HG02885 (cell line): Measurements from ENCODE around the gene SBF1.
"Not testable (repeated sequence)": the region's sequence is repeated elsewhere in the genome, so short reads cannot be mapped to it uniquely, and the experiment has no call there.

Source experiments
- ATAC-seq: cut with Tn5 transposase; IDR thresholded peaks from one replicate; pipeline ENCODE4 v1.9.1; 2021; ENCODE audit warnings: mild to moderate bottlenecking; ENCODE audit not compliant: unreplicated experiment, poor library complexity

The SBF1 gene

DNA sequence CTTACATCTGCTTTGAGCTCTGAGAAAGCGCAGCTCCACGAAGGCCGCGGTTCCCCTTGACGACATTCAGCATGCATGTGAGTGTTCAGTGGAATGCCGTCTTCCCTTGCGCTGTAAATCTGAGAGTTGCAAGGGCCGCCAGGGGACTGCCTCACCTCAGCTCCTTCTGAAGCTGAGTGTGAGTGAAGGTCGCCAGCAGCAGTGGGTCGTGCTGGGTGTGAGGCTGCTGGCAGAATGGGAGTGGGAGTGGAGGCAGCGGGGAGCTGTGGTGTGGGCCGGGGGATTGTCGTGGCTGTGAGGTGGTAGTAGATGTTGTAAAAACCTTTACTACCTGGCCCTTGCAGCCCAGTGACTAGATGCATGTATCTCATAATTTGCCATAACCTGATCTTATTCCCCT is 66.5 kb downstream of the SBF1 start:
- no peak for ATAC-seq

- no peak for ATAC-seq
Observed at GRCh38 chr22:50406416-50407170, 68.2 kb downstream of the SBF1 start.

- no peak for ATAC-seq
Observed at GRCh38 chr22:50403701-50404101, 71.1 kb downstream of the SBF1 start.

DNA sequence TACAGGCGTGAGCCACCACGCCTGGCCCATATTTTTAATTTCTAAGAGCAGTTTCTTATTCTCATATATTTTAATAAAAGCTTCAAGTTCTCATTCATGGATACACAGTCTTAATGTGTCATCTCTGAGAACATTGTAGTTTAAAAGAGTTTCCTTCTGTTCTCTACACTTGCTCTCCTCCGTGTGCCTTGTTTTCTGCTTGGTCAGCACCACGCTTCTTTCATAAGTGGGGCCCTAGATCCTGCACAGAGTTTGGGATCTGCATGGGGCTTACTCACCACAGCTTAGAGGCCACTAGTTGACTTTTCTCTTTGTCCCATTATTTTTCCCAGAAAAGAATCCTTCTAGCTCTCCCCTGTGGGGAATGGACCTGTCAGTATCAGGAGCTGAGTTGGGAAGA is 72.9 kb downstream of the SBF1 start:
- no peak for ATAC-seq

- no peak for ATAC-seq
Observed at GRCh38 chr22:50400931-50401330, 73.9 kb downstream of the SBF1 start.

DNA sequence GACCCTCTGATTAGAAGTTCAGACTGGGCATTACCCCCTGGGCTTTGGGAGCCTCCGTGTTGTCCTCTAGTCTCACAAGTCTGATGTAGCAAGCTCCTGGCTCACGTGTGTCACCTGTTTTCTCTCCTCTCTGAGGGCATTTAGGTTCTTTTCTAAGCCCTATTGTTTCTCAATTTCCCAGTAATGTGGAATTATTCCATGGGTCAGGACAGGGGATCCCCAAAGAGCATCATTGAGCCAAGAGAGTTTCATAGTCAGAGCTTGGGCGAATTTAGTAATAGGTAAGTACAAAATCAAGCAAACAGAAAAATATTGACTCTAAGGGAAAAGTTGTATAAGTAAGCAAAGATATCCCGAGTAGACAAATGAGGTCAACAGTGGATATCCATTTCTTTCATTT is 74.4 kb downstream of the SBF1 start:
- ATAC-seq = no peak

GRCh38 chr22:50399751-50400331 is 75.0 kb downstream of the SBF1 start:
- no peak for ATAC-seq

GRCh38 chr22:50398831-50399648 is 75.8 kb downstream of the SBF1 start:
- no peak for ATAC-seq

- not testable (repeated sequence) for ATAC-seq
Observed at GRCh38 chr22:50397371-50398060, 77.3 kb downstream of the SBF1 start.

- no peak for ATAC-seq
Observed at GRCh38 chr22:50396751-50397370, 78.0 kb downstream of the SBF1 start.
